ENCODE data around the gene ACAD11. TPM values are rescaled to one million over a fixed set of nuclear protein-coding genes. Genes with fewer than 3 reads are reported as not detected.

ACAD11 gene
- total RNA-seq, 1 experiment from 2014 or later: 15.6 TPM

- no peak overlapping the region for H2AFZ ChIP-seq (ENCODE audit: low read length)
- no peak overlapping the region for H3K18ac ChIP-seq (ENCODE audit: insufficient read length, low read depth, low read length)
- no peak overlapping the region for H4K91ac ChIP-seq (ENCODE audit: insufficient read length, low read depth, low read length)
- no peaks in the 10 kb centered on the region for H3K27me3 ChIP-seq (ENCODE audit: insufficient read depth, low read length)
- no CpG with 5 or more reads among the region's 5 CpGs for WGBS (ENCODE audit: extremely low coverage, insufficient read length, low lambda C conversion rate)
- no peaks in the 10 kb centered on the region for H3K9me3 Mint-ChIP-seq
- no peaks in the 10 kb centered on the region for H3K79me2 ChIP-seq (ENCODE audit: insufficient read depth, low read length)
- DNase-seq: no peak
- no peak overlapping the region for H4K8ac ChIP-seq (replicated peaks; ENCODE audit: insufficient read length, low read depth, low read length)
- peaks cover 15 to 68% (median 50%) of the 10 kb centered on the region in 3 experiments; a peak in 6 of 7 replicates for H3K36me3 Mint-ChIP-seq (ENCODE audit: insufficient read depth in 1 of 3, low read depth in 3 of 3)
- H2BK15ac ChIP-seq (ENCODE audit: low read depth, low read length): no peak overlapping the region
- no peak overlapping the region for H4K5ac ChIP-seq (ENCODE audit: insufficient read length, low read depth, low read length)
- H3K9ac ChIP-seq (ENCODE audit: extremely low read depth, insufficient read length, low read length): no peak overlapping the region
- no peaks in the 10 kb centered on the region for H3K27me3 Mint-ChIP-seq (ENCODE audit: low read depth)
- no peak overlapping the region for H3K4ac ChIP-seq (ENCODE audit: low read depth, low read length)
- H3K4me1 Mint-ChIP-seq: peaks cover 0 to 5% of the 10 kb centered on the region in 2 experiments; a peak in 1 of 4 replicates
- H4K20me1 ChIP-seq (ENCODE audit: control insufficient read depth, insufficient read depth, insufficient read length): no peaks in the 10 kb centered on the region
- H3K4me2 ChIP-seq (ENCODE audit: insufficient read depth, insufficient read length, low read length): no peak overlapping the region
- H3K23ac ChIP-seq (ENCODE audit: insufficient read length, low read depth, low read length): no peak overlapping the region
- no peaks in the 10 kb centered on the region for H3K9me3 ChIP-seq (ENCODE audit: control insufficient read depth, low read depth, low read length)
- no peak overlapping the region for H3K56ac ChIP-seq (ENCODE audit: insufficient read length, low read depth, low read length)
- no peak overlapping the region for H2BK20ac ChIP-seq (ENCODE audit: low read depth, low read length, poor library complexity, severe bottlenecking)
- no peak for TF ChIP-seq CTCF (conservative IDR thresholded peaks at IDR 0.05)
- no peak overlapping the region; a peak in 1 of 7 replicates for H3K27ac Mint-ChIP-seq
- no peak overlapping the region for H2BK120ac ChIP-seq (ENCODE audit: low read depth, low read length, poor library complexity, severe bottlenecking)
- no peaks in the 10 kb centered on the region for H3K4me1 ChIP-seq (ENCODE audit: insufficient read depth, low read length)
- H3T11ph ChIP-seq (ENCODE audit: low read length): no peak overlapping the region
- H3K14ac ChIP-seq (ENCODE audit: insufficient read depth, low read length): no peak overlapping the region
- no peak overlapping the region for H3K27ac ChIP-seq (ENCODE audit: insufficient read length, low read depth, low read length)
- H3K79me1 ChIP-seq (ENCODE audit: insufficient read depth, low read depth, low read length, poor library complexity, severe bottlenecking): no peaks in the 10 kb centered on the region
- H2AK5ac ChIP-seq (ENCODE audit: insufficient read length, low read length): no peak overlapping the region
- H3K23me2 ChIP-seq (ENCODE audit: insufficient read length, low read depth, low read length, poor library complexity, severe bottlenecking): no peaks in the 10 kb centered on the region
- H2BK12ac ChIP-seq (ENCODE audit: insufficient read length, low read depth, low read length): no peak overlapping the region
- no peak overlapping the region for H3K4me3 Mint-ChIP-seq
- no peak overlapping the region for H2BK5ac ChIP-seq (ENCODE audit: insufficient read length, low read length)
Measured at GRCh38 chr3:132521901-132522300, 137.7 kb downstream of the ACAD11 start.
